OCI-LY3 (cell line): ENCODE measurements around the gene C14orf132.

Source experiments
- H2AFZ ChIP-seq: fragments of 200-600, 300-600 bp; shearing (Covaris generic); 2 replicates; pipeline ENCODE4 v1.6.0; 2014; ENCODE audit warnings: antibody characterized with exemption, low read depth, low read length
- H3K27ac ChIP-seq: fragments of 200-600, 300-600 bp; sonication (generic); 2 replicates; pipeline ENCODE4 v1.5.1; 2014; ENCODE audit warnings: mild to moderate bottlenecking, low read length, moderate library complexity, mixed read lengths
- H3K27me3 ChIP-seq: fragments of 200-600, 300-600 bp; sonication (generic); 2 replicates; pipeline ENCODE4 v1.6.1; 2014; ENCODE audit warnings: low read depth, low read length, mixed read lengths
- H3K36me3 ChIP-seq: fragments of 200-600, 300-600 bp; sonication (generic); replicated peaks from 2 replicates; pipeline ENCODE3; 2014; ENCODE audit warnings: low read depth, low read length, mixed read lengths
- H3K4me1 ChIP-seq: fragments of 300-600, 200-600 bp; sonication (generic); 2 replicates; pipeline ENCODE4 v1.6.1; 2014; ENCODE audit warnings: low read length, mixed read lengths
- H3K4me2 ChIP-seq: fragments of 200-600, 300-600 bp; sonication (generic); 2 replicates; pipeline ENCODE4 v1.6.1; 2014; ENCODE audit warnings: low read length, mixed read lengths
- H3K4me3 ChIP-seq: fragments of 300-600, 200-600 bp; sonication (generic); 2 replicates; pipeline ENCODE4 v1.5.1; 2014; ENCODE audit warnings: antibody characterized with exemption, mild to moderate bottlenecking, low read length, moderate library complexity
- H3K79me2 ChIP-seq: fragments of 300-600, 200-600 bp; shearing (Covaris generic); 2 replicates; pipeline ENCODE4 v1.6.1; 2014; ENCODE audit warnings: mild to moderate bottlenecking, low read length, mixed read lengths
- H3K9ac ChIP-seq: fragments of 300-600, 200-600 bp; shearing (Covaris generic); 2 replicates; pipeline ENCODE4 v1.6.0; 2014; ENCODE audit warnings: mild to moderate bottlenecking, low read length, moderate library complexity
- H3K9me3 ChIP-seq: fragments of 200-600, 300-600 bp; shearing (Covaris generic); 2 replicates; pipeline ENCODE4 v1.6.1; 2014; ENCODE audit warnings: low read length, mixed read lengths; ENCODE audit not compliant: insufficient read depth
- H4K20me1 ChIP-seq: fragments of 200-600, 300-600 bp; sonication (generic); 2 replicates; pipeline ENCODE4 v1.6.1; 2016; ENCODE audit warnings: low read length, mixed read lengths; ENCODE audit not compliant: insufficient read depth
- CTCF ChIP-seq: fragments of 200-600, 300-600 bp; sonication (generic); IDR thresholded peaks from 2 replicates; pipeline ENCODE4 v1.5.1; 2014; ENCODE audit warnings: antibody characterized with exemption, low read length, low read depth
- EZH2phosphoT487 ChIP-seq: fragments of 200-600 bp; shearing (Covaris generic); IDR thresholded peaks from 2 replicates; pipeline ENCODE4 v1.6.1; 2018; ENCODE audit warnings: antibody characterized with exemption, mixed run types, low read depth

Gene C14orf132

GRCh38 chr14:96117101-96117897 lies 78.1 kb downstream of the C14orf132 start:
- no peaks in the 10 kb centered on the region for H3K9me3 ChIP-seq
- TF ChIP-seq CTCF = no peak
- TF ChIP-seq EZH2phosphoT487 = no peak
- no peak overlapping the region for H2AFZ ChIP-seq
- H3K9ac ChIP-seq = no peak overlapping the region
- no peak overlapping the region for H3K4me3 ChIP-seq
- H3K4me1 ChIP-seq = 0 out of 2 replicates have a peak, but pooled peaks cover 2% of the 10 kb centered on the region
- no peaks in the 10 kb centered on the region for H3K36me3 ChIP-seq
- H3K27me3 ChIP-seq = no peaks in the 10 kb centered on the region
- no peak overlapping the region for H3K4me2 ChIP-seq
- no peaks in the 10 kb centered on the region for H3K79me2 ChIP-seq
- H3K27ac ChIP-seq = no peak overlapping the region
- no peaks in the 10 kb centered on the region for H4K20me1 ChIP-seq

DNA sequence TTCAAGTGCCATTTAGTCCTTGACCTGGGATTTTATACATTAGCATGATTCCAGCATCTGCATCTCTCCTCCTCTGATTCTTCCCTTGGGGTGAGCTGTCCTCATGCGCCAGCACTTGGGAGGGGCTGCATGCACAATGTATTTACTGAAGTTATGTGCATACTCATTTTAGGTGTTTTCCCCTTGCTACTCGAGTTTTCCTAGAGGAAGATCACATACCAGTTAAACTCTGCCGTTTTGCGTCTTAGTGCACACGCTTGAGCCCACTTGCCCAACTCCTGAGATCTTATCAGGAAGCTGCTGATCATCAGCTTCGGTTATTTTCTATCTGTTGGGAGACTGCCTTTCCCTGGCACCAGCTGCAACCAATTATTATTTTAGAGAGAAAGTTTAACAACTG lies 78.8 kb downstream of the C14orf132 start:
- no peaks in the 10 kb centered on the region for H4K20me1 ChIP-seq
- no peaks in the 10 kb centered on the region for H3K9me3 ChIP-seq
- no peak overlapping the region for H2AFZ ChIP-seq
- H3K36me3 ChIP-seq = no peaks in the 10 kb centered on the region
- no peak overlapping the region for H3K4me2 ChIP-seq
- H3K4me1 ChIP-seq = 0 out of 2 replicates have a peak, but pooled peaks cover 2% of the 10 kb centered on the region
- no peak overlapping the region for H3K9ac ChIP-seq
- H3K27ac ChIP-seq = no peak overlapping the region
- no peaks in the 10 kb centered on the region for H3K27me3 ChIP-seq
- H3K79me2 ChIP-seq = no peaks in the 10 kb centered on the region
- H3K4me3 ChIP-seq = no peak overlapping the region
- TF ChIP-seq CTCF = no peak
- TF ChIP-seq EZH2phosphoT487 = no peak

DNA sequence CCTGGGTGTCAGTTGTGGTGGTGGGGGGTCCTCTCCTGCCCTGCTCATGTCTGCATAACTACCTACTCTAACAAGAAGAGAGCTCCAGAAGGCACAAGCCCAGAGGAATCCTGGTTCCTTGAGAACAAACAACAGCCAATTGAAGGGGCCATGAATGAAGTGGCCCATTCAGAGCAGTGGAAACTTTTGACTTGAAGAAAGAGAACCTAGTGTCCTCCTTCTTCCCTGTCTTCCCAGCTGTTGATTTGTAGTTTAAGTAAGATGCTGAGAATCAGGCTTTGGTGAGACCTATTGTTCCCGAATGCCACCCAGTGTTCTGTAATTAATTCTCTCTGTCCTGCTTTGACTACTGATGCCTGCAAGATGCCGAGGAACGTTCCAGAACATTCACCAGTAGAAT lies 79.2 kb downstream of the C14orf132 start:
- Histone ChIP-seq H3K36me3 (no peaks in the 10 kb centered on the region), H2AFZ (no peak overlapping the region), H4K20me1 (no peaks in the 10 kb centered on the region), H3K4me2 (no peak overlapping the region), H3K4me3 (no peak overlapping the region), H3K27ac (no peak overlapping the region), H3K79me2 (no peaks in the 10 kb centered on the region), H3K9me3 (no peaks in the 10 kb centered on the region), H3K9ac (no peak overlapping the region), H3K4me1 (0 out of 2 replicates have a peak, but pooled peaks cover 5% of the 10 kb centered on the region), H3K27me3 (no peaks in the 10 kb centered on the region)
- TF ChIP-seq EZH2phosphoT487 = no peak
- no peak for TF ChIP-seq CTCF

DNA sequence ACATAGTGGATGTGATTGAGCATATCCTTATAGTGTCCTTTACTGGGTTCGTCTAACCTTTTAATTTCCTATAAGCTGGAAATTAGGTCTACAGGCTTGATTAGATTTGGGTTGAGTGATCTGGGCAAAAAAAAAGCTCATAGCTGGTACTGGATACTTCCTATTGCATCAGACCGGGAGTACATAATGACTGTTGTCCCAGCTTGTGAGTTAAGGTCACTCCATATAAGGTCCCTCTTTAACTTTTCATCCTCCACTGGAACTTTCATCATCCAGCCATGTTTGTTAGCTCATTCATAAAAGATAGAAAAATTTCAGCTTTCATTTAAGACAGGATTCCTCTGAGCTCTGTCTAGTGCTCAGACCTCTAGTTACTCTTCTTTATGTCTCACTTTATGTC lies 80.8 kb downstream of the C14orf132 start:
- Histone ChIP-seq H3K9me3 (no peaks in the 10 kb centered on the region), H4K20me1 (no peaks in the 10 kb centered on the region), H3K27me3 (peaks cover 4% of the 10 kb centered on the region; the same call in 1 of the 2 replicates), H3K4me2 (no peak overlapping the region), H3K36me3 (no peaks in the 10 kb centered on the region), H2AFZ (no peak overlapping the region), H3K4me3 (no peak overlapping the region), H3K27ac (no peak overlapping the region), H3K79me2 (no peaks in the 10 kb centered on the region), H3K9ac (no peak overlapping the region), H3K4me1 (0 out of 2 replicates have a peak, but pooled peaks cover 7% of the 10 kb centered on the region)
- TF ChIP-seq CTCF (no peak), EZH2phosphoT487 (no peak)
